Activated B cell treated with CpG ODN at 0.5 μM for 24 hours (primary cell): ENCODE data around the gene SLC43A3. TPM values are rescaled to one million over a fixed set of nuclear protein-coding genes. Genes with fewer than 3 reads are reported as not detected.

Experiments
- ATAC-seq: fragments of 200-7000 bp; cut with Tn5 transposase; one replicate; pipeline ENCODE4 v1.10.0; 2021; ENCODE audit warnings: low read depth, mild to moderate bottlenecking, moderate library complexity
- CTCF ChIA-PET: fragments of 350-600 bp; sonication (Branson Sonifier 250); formaldehyde crosslinking; loops from one replicate; lab custom pipeline; 2021; ENCODE audit warnings: antibody characterized with exemption; lab: Charles Lee
- POLR2A ChIA-PET: fragments of 350-600 bp; sonication (Branson Sonifier 250); formaldehyde crosslinking; loops from one replicate; lab custom pipeline; 2021; ENCODE audit warnings: antibody characterized with exemption; lab: Charles Lee
- DNase-seq: peaks from one replicate; pipeline ENCODE4 v3.0.0; 2022
- H3K27ac Mint-ChIP-seq: one replicate; pipeline ENCODE4 v1.8.0; 2020; ENCODE audit warnings: mixed read lengths
- H3K27me3 Mint-ChIP-seq: one replicate; pipeline ENCODE4 v1.8.0; 2021; ENCODE audit warnings: mixed read lengths
- H3K36me3 Mint-ChIP-seq: one replicate; pipeline ENCODE4 v1.8.0; 2021; ENCODE audit warnings: low read depth, mixed read lengths
- H3K4me1 Mint-ChIP-seq: one replicate; pipeline ENCODE4 v1.8.0; 2021; ENCODE audit warnings: mixed read lengths
- H3K4me3 Mint-ChIP-seq: one replicate; pipeline ENCODE4 v1.8.0; 2020; ENCODE audit warnings: mild to moderate bottlenecking, mixed read lengths
- H3K9me3 Mint-ChIP-seq: one replicate; pipeline ENCODE4 v1.8.0; 2020; ENCODE audit warnings: mixed read lengths
- CTCF ChIP-seq: fragments of 200-600 bp; IDR thresholded peaks from one replicate; pipeline ENCODE4 v1.8.0; 2022; ENCODE audit warnings: antibody characterized with exemption, mild to moderate bottlenecking
- intact Hi-C: fragments of 100-400 bp; cut with micrococcal nuclease; formaldehyde crosslinking; loops from one replicate; pipeline ENCODE4 v1.15.1; 2024
- total RNA-seq: library from RNA; stranded (reverse); gene quantifications from 2 replicates; pipeline ENCODE4 v1.2.3, GENCODE V29; 2022

Gene SLC43A3
- total RNA-seq, 1 donor from 2014 or later, result 237 TPM

- CTCF ChIA-PET, result no interaction called here
- TF ChIP-seq CTCF, result no peak
Observed at GRCh38 chr11:57357310-57357709, 69.6 kb downstream of the SLC43A3 start.

More at GRCh38 chr11:57357310-57357709, 69.6 kb downstream of the SLC43A3 start:
- Mint-ChIP-seq H3K27me3 (peaks cover 22% of the 10 kb centered on the region), H3K4me3 (no peak overlapping the region), H3K4me1 (peaks cover 13% of the 10 kb centered on the region), H3K9me3 (no peaks in the 10 kb centered on the region), H3K36me3 (no peaks in the 10 kb centered on the region), H3K27ac (no peak overlapping the region)
- DNase-seq (no peak), ATAC-seq (no peak)
- intact Hi-C loops, result no loop called here
- POLR2A ChIA-PET, result no interaction called here

Other genes starting within 250 kb of the SLC43A3 start
- gene LRRC55, start 245.2 kb downstream of the SLC43A3 start, total RNA-seq, result not detected in 2 replicates
- not detected in 2 replicates for gene APLNR, start 189.9 kb downstream of the SLC43A3 start, total RNA-seq
- gene TNKS1BP1, start 102.2 kb downstream of the SLC43A3 start, total RNA-seq, result 13.9 and 14.3 TPM in 2 replicates
- gene SSRP1, start 91.2 kb downstream of the SLC43A3 start, total RNA-seq, result 120 and 127 TPM in 2 replicates
- not detected in 2 replicates for gene P2RX3, start 88.8 kb downstream of the SLC43A3 start, total RNA-seq
- not detected in 2 replicates for gene PRG3, start 46.0 kb downstream of the SLC43A3 start, total RNA-seq
- gene PRG2, start 36.5 kb downstream of the SLC43A3 start, total RNA-seq, result 0.76 and 1.1 TPM in 2 replicates
- gene RTN4RL2, start 33.4 kb upstream of the SLC43A3 start, total RNA-seq, result 0.13 and 0.24 TPM in 2 replicates
- 11.1 and 12.8 TPM in 2 replicates for gene SLC43A1, start 88.6 kb upstream of the SLC43A3 start, total RNA-seq
- gene TIMM10, start 103.6 kb upstream of the SLC43A3 start, total RNA-seq, result 100 and 108 TPM in 2 replicates
- not detected in 2 replicates for gene SMTNL1, start 110.5 kb upstream of the SLC43A3 start, total RNA-seq
- gene UBE2L6, start 140.6 kb upstream of the SLC43A3 start, total RNA-seq, result 63.4 and 69.2 TPM in 2 replicates
- gene SERPING1, start 170.6 kb upstream of the SLC43A3 start, total RNA-seq, result not detected in 2 replicates
- not detected in 2 replicates for gene YPEL4, start 222.8 kb upstream of the SLC43A3 start, total RNA-seq
- 20.4 and 20.9 TPM in 2 replicates for gene CLP1, start 230.6 kb upstream of the SLC43A3 start, total RNA-seq
- gene ZDHHC5, start 241.0 kb upstream of the SLC43A3 start, total RNA-seq, result 50.9 and 60.7 TPM in 2 replicates